ENCODE measurements around the gene SLC17A5.

The SLC17A5 gene

DNA sequence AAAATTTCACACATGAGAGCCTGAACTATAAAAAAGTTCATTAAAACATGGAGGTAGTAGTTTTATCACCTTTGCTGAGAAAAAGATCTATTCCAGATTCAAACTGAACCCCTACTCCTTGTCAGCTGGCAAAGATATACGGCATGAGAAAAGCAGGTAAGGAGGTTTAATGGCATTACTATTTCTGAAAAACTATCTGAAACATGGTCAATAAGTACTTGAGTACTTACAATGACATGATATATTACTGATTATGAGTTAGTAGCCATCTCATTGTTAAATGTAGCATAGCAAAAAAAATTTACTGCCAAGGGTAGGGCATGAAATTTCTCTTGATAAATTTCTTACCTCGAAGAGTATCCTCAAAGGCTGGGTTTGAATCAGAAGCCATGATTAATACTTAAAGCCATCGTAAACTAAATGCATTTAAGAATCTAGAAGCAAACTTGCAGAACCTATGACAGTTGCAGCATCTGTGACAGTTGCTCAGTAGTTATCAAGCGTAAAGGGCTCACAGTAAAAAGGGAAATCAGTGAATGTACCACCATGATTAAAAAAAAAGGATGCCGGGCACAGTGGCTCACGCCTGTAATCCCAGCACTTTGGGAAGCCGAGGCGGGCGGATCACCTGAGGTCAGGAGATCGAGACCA, 8.7 kb downstream of the SLC17A5 start:
- no peak for DNase-seq (ENCODE audit: extremely low read depth, low read depth)
- TF ChIP-seq, protein P1, sequence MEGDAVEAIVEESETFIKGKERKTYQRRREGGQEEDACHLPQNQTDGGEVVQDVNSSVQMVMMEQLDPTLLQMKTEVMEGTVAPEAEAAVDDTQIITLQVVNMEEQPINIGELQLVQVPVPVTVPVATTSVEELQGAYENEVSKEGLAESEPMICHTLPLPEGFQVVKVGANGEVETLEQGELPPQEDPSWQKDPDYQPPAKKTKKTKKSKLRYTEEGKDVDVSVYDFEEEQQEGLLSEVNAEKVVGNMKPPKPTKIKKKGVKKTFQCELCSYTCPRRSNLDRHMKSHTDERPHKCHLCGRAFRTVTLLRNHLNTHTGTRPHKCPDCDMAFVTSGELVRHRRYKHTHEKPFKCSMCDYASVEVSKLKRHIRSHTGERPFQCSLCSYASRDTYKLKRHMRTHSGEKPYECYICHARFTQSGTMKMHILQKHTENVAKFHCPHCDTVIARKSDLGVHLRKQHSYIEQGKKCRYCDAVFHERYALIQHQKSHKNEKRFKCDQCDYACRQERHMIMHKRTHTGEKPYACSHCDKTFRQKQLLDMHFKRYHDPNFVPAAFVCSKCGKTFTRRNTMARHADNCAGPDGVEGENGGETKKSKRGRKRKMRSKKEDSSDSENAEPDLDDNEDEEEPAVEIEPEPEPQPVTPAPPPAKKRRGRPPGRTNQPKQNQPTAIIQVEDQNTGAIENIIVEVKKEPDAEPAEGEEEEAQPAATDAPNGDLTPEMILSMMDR (IDR thresholded peaks at IDR 0.05; ENCODE audit: low read depth, low read length): no peak

DNA sequence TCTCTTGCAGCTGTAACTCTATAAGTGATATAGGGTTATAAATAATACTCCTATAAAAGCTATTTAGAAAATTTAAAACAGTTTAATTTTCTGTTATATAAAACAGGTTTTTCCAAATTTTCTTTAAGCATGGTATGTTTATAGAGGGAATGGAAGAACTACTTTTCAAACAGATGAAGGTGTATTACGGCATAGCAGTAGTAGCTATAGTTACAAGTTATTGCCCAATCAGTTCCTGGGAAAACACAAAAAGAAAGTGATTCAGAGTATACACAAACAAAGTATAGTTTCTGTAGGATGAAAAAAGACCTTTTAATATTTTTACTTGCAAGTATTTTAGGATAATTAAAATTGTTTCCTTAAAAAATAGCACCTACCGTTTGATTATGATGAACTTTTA, 9.8 kb downstream of the SLC17A5 start:
- DNase-seq (ENCODE audit: extremely low read depth, low read depth): no peak
- TF ChIP-seq, protein P1 (IDR thresholded peaks at IDR 0.05; ENCODE audit: low read depth, low read length): no peak

DNA sequence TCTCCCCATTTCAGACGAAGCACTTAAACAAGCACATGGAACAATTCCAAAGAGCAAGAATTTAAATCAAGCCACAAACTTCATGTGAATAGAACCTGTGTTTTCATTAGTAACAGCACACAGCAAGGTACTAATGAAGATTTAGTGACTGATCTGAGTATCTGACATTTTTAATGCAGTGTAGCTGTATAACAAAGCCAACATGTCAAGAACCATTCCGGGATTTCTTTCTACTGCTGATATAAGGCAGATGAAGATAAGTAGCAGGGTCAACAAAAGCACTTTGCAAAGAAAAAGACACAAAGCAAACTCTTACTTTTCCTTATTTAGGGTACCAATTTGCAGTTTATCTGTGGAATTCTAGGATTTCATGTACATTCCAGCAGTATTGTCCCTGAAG, 11.3 kb downstream of the SLC17A5 start:
- TF ChIP-seq, protein P1 (IDR thresholded peaks at IDR 0.05; ENCODE audit: low read depth, low read length): no peak
- no peak for DNase-seq (ENCODE audit: extremely low read depth, low read depth)

DNA sequence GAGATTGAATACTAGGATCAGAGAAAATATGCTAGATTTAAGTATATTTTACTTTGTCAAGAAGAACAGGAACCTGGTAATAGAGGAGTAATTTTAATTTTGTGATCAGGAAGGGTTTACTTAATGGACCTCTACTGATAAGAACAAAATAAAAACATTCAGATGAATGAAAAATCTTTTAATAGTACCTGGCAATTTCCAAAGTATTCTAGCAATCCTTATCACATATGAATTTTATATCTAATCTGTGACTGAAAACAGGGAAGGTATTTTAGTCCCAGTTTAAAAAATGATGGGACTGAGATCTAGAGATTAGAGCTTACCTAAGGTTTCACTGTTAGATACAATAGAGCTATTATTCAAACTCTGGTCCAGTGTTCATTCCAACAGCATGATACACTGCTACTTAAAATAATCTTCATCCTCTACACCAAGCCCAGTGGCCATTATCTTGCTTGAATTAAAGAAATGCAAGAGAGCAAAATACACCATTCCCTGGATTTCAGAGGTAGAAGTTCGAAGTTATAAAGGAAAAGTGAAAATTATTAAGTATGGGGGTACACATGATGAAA, 13.5 kb downstream of the SLC17A5 start:
- DNase-seq (ENCODE audit: extremely low read depth, low read depth): no peak
- TF ChIP-seq, protein P1 (IDR thresholded peaks at IDR 0.05; ENCODE audit: low read depth, low read length): no peak

DNA sequence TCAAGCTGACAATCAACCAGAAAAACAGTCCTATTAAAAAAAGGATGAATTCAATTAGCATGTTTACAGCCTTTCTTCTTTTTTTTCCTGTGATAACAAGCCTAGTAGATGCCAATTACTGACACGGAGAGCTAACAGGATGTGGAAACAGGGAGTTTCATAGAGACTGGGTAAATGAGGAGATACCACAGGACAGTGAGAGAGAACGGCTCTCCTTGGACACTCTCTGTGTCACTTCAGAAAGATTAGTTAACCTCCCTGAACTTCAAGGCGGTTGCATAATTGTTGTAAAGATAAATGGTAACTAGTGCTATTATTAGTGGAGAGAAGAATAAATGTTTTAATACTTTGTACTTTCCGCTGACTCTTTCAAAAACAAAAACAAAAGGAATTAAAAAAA, 14.8 kb downstream of the SLC17A5 start:
- TF ChIP-seq, protein P1 (IDR thresholded peaks at IDR 0.05; ENCODE audit: low read depth, low read length): no peak
- no peak for DNase-seq (ENCODE audit: extremely low read depth, low read depth)

DNA sequence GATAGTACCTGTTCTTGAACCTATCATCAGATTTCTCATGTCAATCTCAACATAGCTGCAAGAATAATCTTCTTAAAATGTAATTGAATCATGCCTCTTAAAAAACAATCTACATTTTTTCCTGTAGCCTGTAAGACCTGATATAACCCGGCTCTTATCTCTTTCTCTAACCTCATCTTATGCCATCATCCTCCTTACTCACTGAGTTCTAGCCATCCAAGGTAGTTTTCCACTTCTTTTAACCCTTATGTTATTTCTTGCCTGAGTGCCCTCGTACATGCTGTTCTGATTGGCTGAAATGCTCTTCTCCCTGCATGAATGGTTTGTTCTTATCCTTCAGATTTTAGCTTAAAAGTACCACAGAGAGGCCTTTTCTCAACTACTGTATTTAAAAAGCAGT, 16.4 kb downstream of the SLC17A5 start:
- no peak for DNase-seq (ENCODE audit: extremely low read depth, low read depth)
- TF ChIP-seq, protein P1 (IDR thresholded peaks at IDR 0.05; ENCODE audit: low read depth, low read length): no peak

DNA sequence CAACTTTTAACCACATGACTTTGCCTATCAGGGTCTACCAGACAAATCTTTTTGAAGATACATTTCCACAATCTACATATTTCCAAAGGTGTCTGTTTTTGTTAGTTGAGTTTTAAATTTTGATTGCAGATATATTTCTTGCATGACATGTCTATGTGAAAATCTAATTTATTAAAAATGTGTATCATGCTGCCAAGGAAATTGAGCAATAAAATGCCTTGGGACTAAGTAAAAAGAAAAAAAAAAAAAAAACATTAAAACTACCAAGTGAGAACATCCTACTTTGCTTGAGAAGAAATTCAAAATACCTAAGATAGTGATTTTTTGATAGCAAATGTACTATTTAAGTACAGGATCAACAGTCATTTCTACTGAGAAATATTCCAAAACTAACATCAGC, 17.7 kb downstream of the SLC17A5 start:
- TF ChIP-seq, protein P1 (IDR thresholded peaks at IDR 0.05; ENCODE audit: low read depth, low read length): no peak
- DNase-seq (ENCODE audit: extremely low read depth, low read depth): no peak
